ENCODE results near the gene ATP10A. TPM values are rescaled to one million over a fixed set of nuclear protein-coding genes. Genes with fewer than 3 reads are reported as not detected.

Gene ATP10A
- total RNA-seq, 4 donors from 2014 or later: 1.6 to 8.2 (median 3.7) TPM

GRCh38 chr15:25678500-25678855, 184.6 kb downstream of the ATP10A start:
- WGBS, 2 donors: 86 to 91% methylated on average over 7 of the region's 7 CpGs
- no peak overlapping the region for H3K4me3 ChIP-seq (ENCODE audit: low read depth, poor library complexity, severe bottlenecking)
- intact Hi-C loops (cut with DNase I; ENCODE audit: low total_unique reads): no loop called here
- peak in 1 of 2 donors; percentile 45 for DNase-seq (ENCODE audit: low spot score in 2 of 2)
- TF ChIP-seq POLR2A (IDR thresholded peaks at IDR 0.05) (no peak), CTCF (IDR thresholded peaks at IDR 0.05) (no peak)

GRCh38 chr15:25677719-25678499, 185.2 kb downstream of the ATP10A start:
- TF ChIP-seq POLR2A (IDR thresholded peaks at IDR 0.05) (no peak), CTCF (IDR thresholded peaks at IDR 0.05) (no peak)
- WGBS, 2 donors: 72 to 80% methylated on average over 9 of the region's 9 CpGs
- H3K4me3 ChIP-seq (ENCODE audit: low read depth, poor library complexity, severe bottlenecking): no peak overlapping the region
- intact Hi-C loops (cut with DNase I; ENCODE audit: low total_unique reads): no loop called here
- peak in 1 of 2 donors; percentile 40 for DNase-seq (ENCODE audit: low spot score in 2 of 2)

DNA sequence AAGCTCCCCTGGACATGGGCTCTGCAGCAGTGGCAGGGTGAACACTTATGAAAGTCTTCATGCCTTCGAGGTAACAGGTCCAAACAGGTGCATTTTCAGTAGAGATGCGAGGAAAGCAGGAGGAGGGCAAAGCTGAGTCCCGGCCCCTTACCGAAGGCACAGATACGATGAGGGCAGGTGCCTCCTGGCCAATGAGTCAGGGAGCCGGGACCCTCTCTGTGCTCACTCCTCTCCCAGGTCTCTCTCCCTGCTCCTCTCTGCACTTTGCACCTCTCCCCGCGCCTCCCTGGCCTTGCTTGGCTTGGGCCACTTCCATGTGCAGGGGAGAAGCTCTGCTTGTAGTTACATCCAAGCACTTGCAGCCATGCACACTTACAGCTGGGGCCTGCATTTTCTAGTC, 187.1 kb downstream of the ATP10A start:
- intact Hi-C loops (cut with DNase I; ENCODE audit: low total_unique reads): no loop called here
- no peak for TF ChIP-seq POLR2A (IDR thresholded peaks at IDR 0.05)
- TF ChIP-seq CTCF (IDR thresholded peaks at IDR 0.05): no peak
- WGBS, 2 donors: 93 to 95% methylated on average over 8 of the region's 8 CpGs
- no peak overlapping the region for H3K4me3 ChIP-seq (ENCODE audit: low read depth, poor library complexity, severe bottlenecking)
- DNase-seq (ENCODE audit: low spot score in 2 of 2): peak in 1 of 2 donors; percentile 68

GRCh38 chr15:25675396-25675795, 187.7 kb downstream of the ATP10A start:
- peak in 1 of 2 donors; percentile 76 for DNase-seq (ENCODE audit: low spot score in 2 of 2)
- TF ChIP-seq POLR2A (IDR thresholded peaks at IDR 0.05) (no peak), CTCF (IDR thresholded peaks at IDR 0.05) (no peak)
- 71 to 78% methylated on average over 8 of the region's 8 CpGs for WGBS, 2 donors
- no peak overlapping the region for H3K4me3 ChIP-seq (ENCODE audit: low read depth, poor library complexity, severe bottlenecking)
- intact Hi-C loops (cut with DNase I; ENCODE audit: low total_unique reads): no loop called here

DNA sequence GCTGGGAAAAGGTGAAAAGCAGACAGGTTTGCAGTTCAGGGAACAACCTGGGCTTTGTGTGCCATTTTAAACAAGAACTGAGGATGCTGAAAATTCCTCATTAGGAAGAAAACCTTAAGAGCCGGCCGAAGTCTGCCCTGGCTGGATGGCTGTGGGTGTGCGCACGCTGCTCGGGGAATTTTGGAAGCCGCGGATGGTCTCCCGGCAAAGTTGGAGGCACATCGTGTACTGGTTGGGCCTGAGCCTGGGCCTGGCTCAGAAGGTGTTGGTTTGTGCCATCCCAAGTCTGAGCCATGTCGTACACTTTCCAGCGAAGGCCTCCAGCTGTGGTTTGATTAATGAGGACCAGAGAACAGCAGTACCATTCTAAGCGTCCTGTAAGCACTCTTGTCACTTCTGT, 188.2 kb downstream of the ATP10A start:
- WGBS, 2 donors: 35 to 36% methylated on average over 12 of the region's 12 CpGs
- no peak overlapping the region for H3K4me3 ChIP-seq (ENCODE audit: low read depth, poor library complexity, severe bottlenecking)
- intact Hi-C loops (cut with DNase I; ENCODE audit: low total_unique reads): no loop called here
- no peak for TF ChIP-seq CTCF (IDR thresholded peaks at IDR 0.05)
- TF ChIP-seq POLR2A (IDR thresholded peaks at IDR 0.05): no peak
- DNase-seq (ENCODE audit: low spot score in 2 of 2): peak; percentile 59 to 92

DNA sequence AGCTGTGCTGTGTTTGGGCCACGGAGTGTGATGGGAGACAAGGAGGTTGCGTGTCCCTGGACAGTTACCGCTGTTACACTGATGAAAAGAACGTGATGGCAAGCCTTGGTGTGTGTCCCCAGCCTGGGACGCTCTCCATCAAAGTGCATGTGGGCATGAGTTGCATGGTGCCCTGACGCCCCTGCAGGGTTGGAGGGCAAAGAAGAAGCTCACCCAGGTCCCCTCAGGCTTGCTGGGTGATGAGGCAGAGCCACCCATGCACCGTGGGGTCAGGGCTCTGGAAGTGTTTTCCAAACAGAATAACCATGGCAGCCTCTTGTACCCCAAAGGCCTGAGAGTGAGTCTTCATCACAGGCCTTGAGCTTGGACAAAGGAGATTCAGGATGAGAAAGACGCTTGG, 189.2 kb downstream of the ATP10A start:
- DNase-seq (ENCODE audit: low spot score in 2 of 2): peak in 1 of 2 donors; percentile 62
- TF ChIP-seq POLR2A (IDR thresholded peaks at IDR 0.05) (no peak), CTCF (IDR thresholded peaks at IDR 0.05) (no peak)
- intact Hi-C loops (cut with DNase I; ENCODE audit: low total_unique reads): no loop called here
- WGBS, 2 donors: 89 to 90% methylated on average over 8 of the region's 8 CpGs
- no peak overlapping the region for H3K4me3 ChIP-seq (ENCODE audit: low read depth, poor library complexity, severe bottlenecking)
